SU-DHL-6 (cell line): ENCODE measurements around the gene CA5B.

ENCODE experiments used
- EZH2phosphoT487 ChIP-seq: fragments of 200-600 bp; sonication (generic), shearing (Covaris generic); conservative IDR thresholded peaks from 2 replicates; pipeline ENCODE4 v1.6.1; 2018; ENCODE audit warnings: mild to moderate bottlenecking, antibody characterized with exemption, low read length, moderate library complexity, mixed read lengths
- TF ChIP-seq, protein P1 (sequence below): fragments of 200-600 bp; sonication (generic); IDR thresholded peaks from one replicate; pipeline ENCODE4 v1.5.1; 2017; ENCODE audit warnings: antibody characterized with exemption, mild to moderate bottlenecking, low read length, moderate library complexity; ENCODE audit not compliant: insufficient read depth, poor library complexity, severe bottlenecking

- TF ChIP-seq, protein P1, sequence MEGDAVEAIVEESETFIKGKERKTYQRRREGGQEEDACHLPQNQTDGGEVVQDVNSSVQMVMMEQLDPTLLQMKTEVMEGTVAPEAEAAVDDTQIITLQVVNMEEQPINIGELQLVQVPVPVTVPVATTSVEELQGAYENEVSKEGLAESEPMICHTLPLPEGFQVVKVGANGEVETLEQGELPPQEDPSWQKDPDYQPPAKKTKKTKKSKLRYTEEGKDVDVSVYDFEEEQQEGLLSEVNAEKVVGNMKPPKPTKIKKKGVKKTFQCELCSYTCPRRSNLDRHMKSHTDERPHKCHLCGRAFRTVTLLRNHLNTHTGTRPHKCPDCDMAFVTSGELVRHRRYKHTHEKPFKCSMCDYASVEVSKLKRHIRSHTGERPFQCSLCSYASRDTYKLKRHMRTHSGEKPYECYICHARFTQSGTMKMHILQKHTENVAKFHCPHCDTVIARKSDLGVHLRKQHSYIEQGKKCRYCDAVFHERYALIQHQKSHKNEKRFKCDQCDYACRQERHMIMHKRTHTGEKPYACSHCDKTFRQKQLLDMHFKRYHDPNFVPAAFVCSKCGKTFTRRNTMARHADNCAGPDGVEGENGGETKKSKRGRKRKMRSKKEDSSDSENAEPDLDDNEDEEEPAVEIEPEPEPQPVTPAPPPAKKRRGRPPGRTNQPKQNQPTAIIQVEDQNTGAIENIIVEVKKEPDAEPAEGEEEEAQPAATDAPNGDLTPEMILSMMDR, result no peak
- no peak for TF ChIP-seq EZH2phosphoT487
Observed at GRCh38 chrX:15758140-15758539, 20.1 kb downstream of the CA5B start.
